OCI-LY1 (cell line): ENCODE results near the gene PRSS56.

ENCODE experiments used
- EZH2 ChIP-seq: fragments of 200-600 bp; sonication (generic), shearing (Covaris generic); IDR thresholded peaks from 2 replicates; pipeline ENCODE4 v1.8.0; 2017; ENCODE audit warnings: borderline replicate concordance, mixed run types, mild to moderate bottlenecking, antibody characterized with exemption, low read length, moderate library complexity, mixed read lengths
- TF ChIP-seq, protein P1 (sequence below): fragments of 200-600 bp; sonication (generic), shearing (Covaris generic); IDR thresholded peaks from 2 replicates; pipeline ENCODE4 v1.5.1; 2017; ENCODE audit warnings: mild to moderate bottlenecking, antibody characterized with exemption, low read length, moderate library complexity, mixed read lengths

- TF ChIP-seq, protein P1, sequence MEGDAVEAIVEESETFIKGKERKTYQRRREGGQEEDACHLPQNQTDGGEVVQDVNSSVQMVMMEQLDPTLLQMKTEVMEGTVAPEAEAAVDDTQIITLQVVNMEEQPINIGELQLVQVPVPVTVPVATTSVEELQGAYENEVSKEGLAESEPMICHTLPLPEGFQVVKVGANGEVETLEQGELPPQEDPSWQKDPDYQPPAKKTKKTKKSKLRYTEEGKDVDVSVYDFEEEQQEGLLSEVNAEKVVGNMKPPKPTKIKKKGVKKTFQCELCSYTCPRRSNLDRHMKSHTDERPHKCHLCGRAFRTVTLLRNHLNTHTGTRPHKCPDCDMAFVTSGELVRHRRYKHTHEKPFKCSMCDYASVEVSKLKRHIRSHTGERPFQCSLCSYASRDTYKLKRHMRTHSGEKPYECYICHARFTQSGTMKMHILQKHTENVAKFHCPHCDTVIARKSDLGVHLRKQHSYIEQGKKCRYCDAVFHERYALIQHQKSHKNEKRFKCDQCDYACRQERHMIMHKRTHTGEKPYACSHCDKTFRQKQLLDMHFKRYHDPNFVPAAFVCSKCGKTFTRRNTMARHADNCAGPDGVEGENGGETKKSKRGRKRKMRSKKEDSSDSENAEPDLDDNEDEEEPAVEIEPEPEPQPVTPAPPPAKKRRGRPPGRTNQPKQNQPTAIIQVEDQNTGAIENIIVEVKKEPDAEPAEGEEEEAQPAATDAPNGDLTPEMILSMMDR: no peak
- TF ChIP-seq EZH2: no peak
Measured at GRCh38 chr2:232543491-232543890, 23.3 kb downstream of the PRSS56 start.
